Measurements from ENCODE around the gene WT1.

DNA sequence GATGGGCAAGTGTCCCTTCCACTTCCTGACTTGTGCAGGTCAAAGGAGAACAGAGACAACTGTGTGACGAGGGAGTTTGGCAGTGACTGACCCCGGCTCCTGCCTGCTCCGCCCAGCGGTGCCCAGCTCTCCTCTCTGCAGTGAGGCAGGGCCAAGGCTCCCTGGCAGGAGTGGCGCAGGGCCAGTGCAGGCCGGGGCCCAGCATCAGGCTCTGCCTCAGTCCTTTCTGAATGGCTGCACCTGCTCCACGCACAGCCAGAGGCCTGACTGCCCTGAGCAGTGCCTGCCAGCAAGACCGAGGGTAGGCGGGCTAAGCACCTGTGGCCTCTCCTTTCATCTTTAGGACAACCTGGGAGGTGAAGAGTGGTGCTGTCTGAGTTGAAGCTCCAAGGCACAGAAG is 54.2 kb downstream of the WT1 start:
- TF ChIP-seq, protein P1, sequence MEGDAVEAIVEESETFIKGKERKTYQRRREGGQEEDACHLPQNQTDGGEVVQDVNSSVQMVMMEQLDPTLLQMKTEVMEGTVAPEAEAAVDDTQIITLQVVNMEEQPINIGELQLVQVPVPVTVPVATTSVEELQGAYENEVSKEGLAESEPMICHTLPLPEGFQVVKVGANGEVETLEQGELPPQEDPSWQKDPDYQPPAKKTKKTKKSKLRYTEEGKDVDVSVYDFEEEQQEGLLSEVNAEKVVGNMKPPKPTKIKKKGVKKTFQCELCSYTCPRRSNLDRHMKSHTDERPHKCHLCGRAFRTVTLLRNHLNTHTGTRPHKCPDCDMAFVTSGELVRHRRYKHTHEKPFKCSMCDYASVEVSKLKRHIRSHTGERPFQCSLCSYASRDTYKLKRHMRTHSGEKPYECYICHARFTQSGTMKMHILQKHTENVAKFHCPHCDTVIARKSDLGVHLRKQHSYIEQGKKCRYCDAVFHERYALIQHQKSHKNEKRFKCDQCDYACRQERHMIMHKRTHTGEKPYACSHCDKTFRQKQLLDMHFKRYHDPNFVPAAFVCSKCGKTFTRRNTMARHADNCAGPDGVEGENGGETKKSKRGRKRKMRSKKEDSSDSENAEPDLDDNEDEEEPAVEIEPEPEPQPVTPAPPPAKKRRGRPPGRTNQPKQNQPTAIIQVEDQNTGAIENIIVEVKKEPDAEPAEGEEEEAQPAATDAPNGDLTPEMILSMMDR (IDR thresholded peaks at IDR 0.05; ENCODE audit: low read depth, low read length): no peak
- TF ChIP-seq EZH2phosphoT487 (IDR thresholded peaks at IDR 0.05; ENCODE audit: low read depth): no peak

All from OCI-LY3 (cell line).